SU-DHL-6 (cell line): ENCODE data around the gene KLK11.

Source experiments
- H2AFZ ChIP-seq: fragments of 200-600 bp; sonication (generic); 2 replicates; pipeline ENCODE4 v1.6.1; 2014; ENCODE audit warnings: low read depth, mild to moderate bottlenecking, moderate library complexity, mixed read lengths, antibody characterized with exemption, low read length; ENCODE audit not compliant: severe bottlenecking
- H3F3A ChIP-seq: fragments of 200-600 bp; shearing (Covaris generic); 2 replicates; pipeline ENCODE4 v1.6.0; 2016; ENCODE audit warnings: antibody characterized with exemption, mild to moderate bottlenecking; ENCODE audit not compliant: insufficient read depth
- H3K27ac ChIP-seq: fragments of 200-600 bp; sonication (generic); 2 replicates; pipeline ENCODE4 v1.5.1; 2016; ENCODE audit warnings: low read depth, mild to moderate bottlenecking, low read length, moderate library complexity, mixed read lengths
- H3K27me3 ChIP-seq: fragments of 200-600 bp; sonication (generic), shearing (Covaris generic); 2 replicates; pipeline ENCODE4 v1.6.0; 2014; ENCODE audit warnings: mild to moderate bottlenecking, low read length
- H3K36me3 ChIP-seq: fragments of 200-600 bp; sonication (generic); 2 replicates; pipeline ENCODE4 v1.6.1; 2014; ENCODE audit warnings: mild to moderate bottlenecking, low read length, mixed read lengths
- H3K4me2 ChIP-seq: fragments of 300-600, 200-600 bp; shearing (Covaris generic), sonication (generic); 2 replicates; pipeline ENCODE4 v1.6.0; 2014; ENCODE audit warnings: low read length, low read depth, mild to moderate bottlenecking; ENCODE audit not compliant: poor library complexity, severe bottlenecking
- H3K4me3 ChIP-seq: fragments of 200-600 bp; sonication (generic); 2 replicates; pipeline ENCODE4 v1.5.1; 2014; ENCODE audit warnings: antibody characterized with exemption, low read length, mild to moderate bottlenecking, mixed read lengths; ENCODE audit not compliant: insufficient read depth, poor library complexity, severe bottlenecking
- H3K79me2 ChIP-seq: fragments of 200-600 bp; sonication (generic); 2 replicates; pipeline ENCODE4 v1.6.1; 2014; ENCODE audit warnings: mild to moderate bottlenecking, low read length, moderate library complexity; ENCODE audit not compliant: insufficient read depth
- H3K9ac ChIP-seq: fragments of 200-600 bp; sonication (generic); 2 replicates; pipeline ENCODE4 v1.7.0; 2014; ENCODE audit warnings: mild to moderate bottlenecking, low read length
- H3K9me2 ChIP-seq: fragments of 200-600 bp; sonication (generic); replicated peaks from 2 replicates; pipeline ENCODE4 v1.6.1; 2014; ENCODE audit warnings: low read length; ENCODE audit not compliant: insufficient read depth
- H3K9me3 ChIP-seq: fragments of 200-600 bp; sonication (generic); 2 replicates; pipeline ENCODE4 v1.6.1; 2014; ENCODE audit warnings: low read length, mixed read lengths; ENCODE audit not compliant: insufficient read depth
- H4K20me1 ChIP-seq: fragments of 200-600 bp; sonication (generic); 2 replicates; pipeline ENCODE4 v1.6.1; 2014; ENCODE audit warnings: low read depth, mild to moderate bottlenecking, antibody characterized with exemption, low read length, moderate library complexity, mixed read lengths
- EZH2phosphoT487 ChIP-seq: fragments of 200-600 bp; sonication (generic), shearing (Covaris generic); conservative IDR thresholded peaks from 2 replicates; pipeline ENCODE4 v1.6.1; 2018; ENCODE audit warnings: mild to moderate bottlenecking, antibody characterized with exemption, low read length, moderate library complexity, mixed read lengths
- TF ChIP-seq, protein P1 (sequence below): fragments of 200-600 bp; sonication (generic); IDR thresholded peaks from one replicate; pipeline ENCODE4 v1.5.1; 2017; ENCODE audit warnings: antibody characterized with exemption, mild to moderate bottlenecking, low read length, moderate library complexity; ENCODE audit not compliant: insufficient read depth, poor library complexity, severe bottlenecking

KLK11 gene, protein sequence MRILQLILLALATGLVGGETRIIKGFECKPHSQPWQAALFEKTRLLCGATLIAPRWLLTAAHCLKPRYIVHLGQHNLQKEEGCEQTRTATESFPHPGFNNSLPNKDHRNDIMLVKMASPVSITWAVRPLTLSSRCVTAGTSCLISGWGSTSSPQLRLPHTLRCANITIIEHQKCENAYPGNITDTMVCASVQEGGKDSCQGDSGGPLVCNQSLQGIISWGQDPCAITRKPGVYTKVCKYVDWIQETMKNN

GRCh38 chr19:51026554-51026831, at the start of gene KLK11:
TSS of gene KLK11 (minus strand) at chr19:51026616. CDS start at chr19:51025631, 985 bp downstream.
- Histone ChIP-seq H3K9ac (no peak within 1 kb of the TSS), H3K27ac (no peak within 1 kb of the TSS), H3K9me3 (no peaks in the 10 kb centered on the region), H4K20me1 (no peaks in the 10 kb centered on the region), H3K9me2 (no peaks in the 10 kb centered on the region), H3K79me2 (no peaks in the 10 kb centered on the region), H2AFZ (no peak within 1 kb of the TSS), H3K36me3 (no peaks in the 10 kb centered on the region), H3K4me2 (no peak within 1 kb of the TSS), H3K4me3 (no peak within 1 kb of the TSS), H3K27me3 (no peaks in the 10 kb centered on the region), H3F3A (no peaks in the 10 kb centered on the region)
- TF ChIP-seq, protein P1, sequence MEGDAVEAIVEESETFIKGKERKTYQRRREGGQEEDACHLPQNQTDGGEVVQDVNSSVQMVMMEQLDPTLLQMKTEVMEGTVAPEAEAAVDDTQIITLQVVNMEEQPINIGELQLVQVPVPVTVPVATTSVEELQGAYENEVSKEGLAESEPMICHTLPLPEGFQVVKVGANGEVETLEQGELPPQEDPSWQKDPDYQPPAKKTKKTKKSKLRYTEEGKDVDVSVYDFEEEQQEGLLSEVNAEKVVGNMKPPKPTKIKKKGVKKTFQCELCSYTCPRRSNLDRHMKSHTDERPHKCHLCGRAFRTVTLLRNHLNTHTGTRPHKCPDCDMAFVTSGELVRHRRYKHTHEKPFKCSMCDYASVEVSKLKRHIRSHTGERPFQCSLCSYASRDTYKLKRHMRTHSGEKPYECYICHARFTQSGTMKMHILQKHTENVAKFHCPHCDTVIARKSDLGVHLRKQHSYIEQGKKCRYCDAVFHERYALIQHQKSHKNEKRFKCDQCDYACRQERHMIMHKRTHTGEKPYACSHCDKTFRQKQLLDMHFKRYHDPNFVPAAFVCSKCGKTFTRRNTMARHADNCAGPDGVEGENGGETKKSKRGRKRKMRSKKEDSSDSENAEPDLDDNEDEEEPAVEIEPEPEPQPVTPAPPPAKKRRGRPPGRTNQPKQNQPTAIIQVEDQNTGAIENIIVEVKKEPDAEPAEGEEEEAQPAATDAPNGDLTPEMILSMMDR: no peak
- no peak for TF ChIP-seq EZH2phosphoT487

GRCh38 chr19:51075998-51076397, 49.6 kb upstream of the KLK11 start:
- no peak overlapping the region for H3K9ac ChIP-seq

GRCh38 chr19:51071095-51071405, 44.6 kb upstream of the KLK11 start:
- no peak for TF ChIP-seq EZH2phosphoT487
- TF ChIP-seq, protein P1: no peak
- Histone ChIP-seq H3K9me2 (no peaks in the 10 kb centered on the region), H3K4me3 (no peak overlapping the region), H4K20me1 (no peaks in the 10 kb centered on the region), H2AFZ (no peak overlapping the region), H3K27ac (no peak overlapping the region), H3K9me3 (no peaks in the 10 kb centered on the region), H3F3A (no peaks in the 10 kb centered on the region), H3K79me2 (no peaks in the 10 kb centered on the region), H3K4me2 (no peak overlapping the region), H3K27me3 (no peaks in the 10 kb centered on the region), H3K9ac (no peak overlapping the region), H3K36me3 (no peaks in the 10 kb centered on the region)

More at GRCh38 chr19:51075998-51076397, 49.6 kb upstream of the KLK11 start:
- H3K9me3 ChIP-seq: no peaks in the 10 kb centered on the region
- H3K9me2 ChIP-seq: no peaks in the 10 kb centered on the region
- no peak overlapping the region for H2AFZ ChIP-seq
- H3K36me3 ChIP-seq: no peaks in the 10 kb centered on the region
- no peaks in the 10 kb centered on the region for H4K20me1 ChIP-seq
- no peaks in the 10 kb centered on the region for H3K79me2 ChIP-seq
- H3F3A ChIP-seq: no peaks in the 10 kb centered on the region
- TF ChIP-seq, protein P1: no peak
- TF ChIP-seq EZH2phosphoT487: no peak
- no peak overlapping the region for H3K27ac ChIP-seq
- no peaks in the 10 kb centered on the region for H3K27me3 ChIP-seq
- no peak overlapping the region for H3K4me3 ChIP-seq
- no peak overlapping the region for H3K4me2 ChIP-seq
